GM23338 (cell line): Measurements from ENCODE around the gene ZNF681.

Experiments
- CREB1 ChIP-seq: fragments of 250-450 bp; sonication (Bioruptor Pico); IDR thresholded peaks from 2 replicates; pipeline ENCODE4 v1.5.0; 2020; ENCODE audit warnings: low read depth, mild to moderate bottlenecking, moderate library complexity
- ETS1 ChIP-seq: IDR thresholded peaks from 2 replicates; pipeline ENCODE4 v1.6.1; 2016; ENCODE audit warnings: antibody characterized with exemption
- EZH2 ChIP-seq: fragments of 200-600 bp; sonication (generic); IDR thresholded peaks from one replicate; pipeline ENCODE4 v1.8.0; 2017; ENCODE audit warnings: antibody characterized with exemption, mild to moderate bottlenecking, low read depth; ENCODE audit not compliant: unreplicated experiment
- EZH2phosphoT487 ChIP-seq: fragments of 200-600 bp; sonication (generic); IDR thresholded peaks from one replicate; pipeline ENCODE4 v1.8.1; 2018; ENCODE audit warnings: antibody characterized with exemption; ENCODE audit not compliant: unreplicated experiment
- JUNB ChIP-seq: IDR thresholded peaks from one replicate; pipeline ENCODE4 v1.6.1; 2016; ENCODE audit warnings: antibody characterized with exemption; ENCODE audit not compliant: unreplicated experiment
- POLR2AphosphoS5 ChIP-seq: IDR thresholded peaks from 2 replicates; pipeline ENCODE4 v1.6.1; 2016; ENCODE audit warnings: antibody characterized with exemption, low read depth
- STAT1 ChIP-seq: IDR thresholded peaks from one replicate; pipeline ENCODE4 v1.6.1; 2016; ENCODE audit warnings: antibody characterized with exemption; ENCODE audit not compliant: unreplicated experiment
- TF ChIP-seq, protein P1 (sequence below), 2 experiments: fragments of 200-600 bp in 1 of 2; sonication (generic) in 1 of 2; conservative IDR thresholded peaks; 2 replicates each; pipeline versions ENCODE4 v1.5.1 to v1.6.1; 2016 to 2017; ENCODE audit warnings: antibody characterized with exemption in 2 of 2, low read depth in 2 of 2, mild to moderate bottlenecking in 2 of 2, moderate library complexity in 1 of 2
- TF ChIP-seq, protein P2 (sequence below): IDR thresholded peaks from one replicate; pipeline ENCODE4 v1.6.1; 2018; ENCODE audit warnings: antibody characterized with exemption; ENCODE audit not compliant: unreplicated experiment

DNA sequence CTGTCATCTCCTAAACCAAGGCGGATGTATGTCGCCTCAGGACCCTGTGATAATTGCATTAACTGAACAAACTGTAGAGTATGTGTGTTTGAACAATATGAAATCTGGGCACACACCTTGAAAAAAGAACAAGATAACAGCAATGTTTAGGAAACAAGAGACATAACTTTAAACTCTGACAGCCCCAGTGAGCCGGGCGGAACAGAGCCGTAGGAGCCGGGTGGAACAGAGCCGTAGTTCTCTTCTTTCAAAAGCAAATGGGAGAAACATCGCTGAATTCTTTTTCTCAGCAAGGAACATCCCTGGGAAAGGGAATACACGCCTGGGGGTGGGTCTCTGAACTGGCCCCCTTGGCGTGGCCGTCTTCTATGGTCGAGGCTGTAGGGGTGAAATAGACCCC, 39.9 kb downstream of the ZNF681 start:
- TF ChIP-seq, protein P1, sequence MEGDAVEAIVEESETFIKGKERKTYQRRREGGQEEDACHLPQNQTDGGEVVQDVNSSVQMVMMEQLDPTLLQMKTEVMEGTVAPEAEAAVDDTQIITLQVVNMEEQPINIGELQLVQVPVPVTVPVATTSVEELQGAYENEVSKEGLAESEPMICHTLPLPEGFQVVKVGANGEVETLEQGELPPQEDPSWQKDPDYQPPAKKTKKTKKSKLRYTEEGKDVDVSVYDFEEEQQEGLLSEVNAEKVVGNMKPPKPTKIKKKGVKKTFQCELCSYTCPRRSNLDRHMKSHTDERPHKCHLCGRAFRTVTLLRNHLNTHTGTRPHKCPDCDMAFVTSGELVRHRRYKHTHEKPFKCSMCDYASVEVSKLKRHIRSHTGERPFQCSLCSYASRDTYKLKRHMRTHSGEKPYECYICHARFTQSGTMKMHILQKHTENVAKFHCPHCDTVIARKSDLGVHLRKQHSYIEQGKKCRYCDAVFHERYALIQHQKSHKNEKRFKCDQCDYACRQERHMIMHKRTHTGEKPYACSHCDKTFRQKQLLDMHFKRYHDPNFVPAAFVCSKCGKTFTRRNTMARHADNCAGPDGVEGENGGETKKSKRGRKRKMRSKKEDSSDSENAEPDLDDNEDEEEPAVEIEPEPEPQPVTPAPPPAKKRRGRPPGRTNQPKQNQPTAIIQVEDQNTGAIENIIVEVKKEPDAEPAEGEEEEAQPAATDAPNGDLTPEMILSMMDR (conservative IDR thresholded peaks at IDR 0.05; ENCODE audit: low read depth in 2 of 2), result no peak
- TF ChIP-seq EZH2phosphoT487 (no peak), JUNB (no peak), POLR2AphosphoS5 (no peak), STAT1 (no peak), EZH2 (no peak), CREB1 (no peak), ETS1 (no peak)
- TF ChIP-seq, protein P2, sequence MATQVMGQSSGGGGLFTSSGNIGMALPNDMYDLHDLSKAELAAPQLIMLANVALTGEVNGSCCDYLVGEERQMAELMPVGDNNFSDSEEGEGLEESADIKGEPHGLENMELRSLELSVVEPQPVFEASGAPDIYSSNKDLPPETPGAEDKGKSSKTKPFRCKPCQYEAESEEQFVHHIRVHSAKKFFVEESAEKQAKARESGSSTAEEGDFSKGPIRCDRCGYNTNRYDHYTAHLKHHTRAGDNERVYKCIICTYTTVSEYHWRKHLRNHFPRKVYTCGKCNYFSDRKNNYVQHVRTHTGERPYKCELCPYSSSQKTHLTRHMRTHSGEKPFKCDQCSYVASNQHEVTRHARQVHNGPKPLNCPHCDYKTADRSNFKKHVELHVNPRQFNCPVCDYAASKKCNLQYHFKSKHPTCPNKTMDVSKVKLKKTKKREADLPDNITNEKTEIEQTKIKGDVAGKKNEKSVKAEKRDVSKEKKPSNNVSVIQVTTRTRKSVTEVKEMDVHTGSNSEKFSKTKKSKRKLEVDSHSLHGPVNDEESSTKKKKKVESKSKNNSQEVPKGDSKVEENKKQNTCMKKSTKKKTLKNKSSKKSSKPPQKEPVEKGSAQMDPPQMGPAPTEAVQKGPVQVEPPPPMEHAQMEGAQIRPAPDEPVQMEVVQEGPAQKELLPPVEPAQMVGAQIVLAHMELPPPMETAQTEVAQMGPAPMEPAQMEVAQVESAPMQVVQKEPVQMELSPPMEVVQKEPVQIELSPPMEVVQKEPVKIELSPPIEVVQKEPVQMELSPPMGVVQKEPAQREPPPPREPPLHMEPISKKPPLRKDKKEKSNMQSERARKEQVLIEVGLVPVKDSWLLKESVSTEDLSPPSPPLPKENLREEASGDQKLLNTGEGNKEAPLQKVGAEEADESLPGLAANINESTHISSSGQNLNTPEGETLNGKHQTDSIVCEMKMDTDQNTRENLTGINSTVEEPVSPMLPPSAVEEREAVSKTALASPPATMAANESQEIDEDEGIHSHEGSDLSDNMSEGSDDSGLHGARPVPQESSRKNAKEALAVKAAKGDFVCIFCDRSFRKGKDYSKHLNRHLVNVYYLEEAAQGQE, result no peak
